ENCODE measurements around the gene IL36RN. TPM values are rescaled to one million over a fixed set of nuclear protein-coding genes. Genes with fewer than 3 reads are reported as not detected.

IL36RN gene
- total and polyA plus RNA-seq, 2 of the 13 experiments (the other 11 are each of a cell fraction or from before 2014, with no cell fraction given): not detected

GRCh38 chr2:113053666-113054065 lies 5.3 kb upstream of the IL36RN start (continued):
- TF ChIP-seq THRA (CRISPR knock-in tag; IDR thresholded peaks at IDR 0.05; ENCODE audit: borderline replicate concordance) (no peak), ZNF24 (IDR thresholded peaks at IDR 0.05) (no peak), ZNF674 (CRISPR knock-in tag; IDR thresholded peaks at IDR 0.05; ENCODE audit: low read depth) (no peak), HNRNPUL1 (IDR thresholded peaks at IDR 0.05; ENCODE audit: low read depth, low read length) (no peak)

GRCh38 chr2:113054066-113054465 lies 4.9 kb upstream of the IL36RN start:
- intact Hi-C loops (cut with micrococcal nuclease; ENCODE audit: unreplicated experiment) (no loop called here), in situ Hi-C loops (cut with HindIII; ENCODE audit: extremely low pct_ligation_motif_present, low pct_unique_long_range_greater_than_20kb) (no loop called here)
- ChIA-PET POLR2A (no interaction called here), CTCF (ENCODE audit: low intra/inter-chr PET ratio, low total read pairs) (no interaction called here)
- TF ChIP-seq SOX6 (IDR thresholded peaks at IDR 0.05) (no peak), SOX6 (CRISPR knock-in tag; IDR thresholded peaks at IDR 0.05) (no peak), E2F1 (CRISPR knock-in tag; IDR thresholded peaks at IDR 0.05) (no peak), NR2F2 (IDR thresholded peaks at IDR 0.05; ENCODE audit: borderline replicate concordance, low read depth) (no peak), RORA (CRISPR knock-in tag; IDR thresholded peaks at IDR 0.05) (no peak), ZNF761 (CRISPR knock-in tag; conservative IDR thresholded peaks at IDR 0.05) (no peak), CEBPZ (IDR thresholded peaks at IDR 0.05; ENCODE audit: low read length) (no peak), ZSCAN30 (CRISPR knock-in tag; IDR thresholded peaks at IDR 0.05) (no peak), ZNF512 (CRISPR knock-in tag; IDR thresholded peaks at IDR 0.05) (no peak), ZNF232 (CRISPR knock-in tag; IDR thresholded peaks at IDR 0.05; ENCODE audit: borderline replicate concordance) (no peak), PITX1 (CRISPR knock-in tag; IDR thresholded peaks at IDR 0.05) (no peak), TERF1 (CRISPR knock-in tag; IDR thresholded peaks at IDR 0.05) (no peak)
- Histone ChIP-seq H3K79me2 (ENCODE audit: insufficient read depth, low read length) (no peaks in the 10 kb centered on the region), H3K4me3 (replicated peaks in 1 of 3; ENCODE audit: insufficient read depth in 1 of 3, low read depth in 2 of 3, low read length in 3 of 3) (no peak overlapping the region), H3K27me3 (ENCODE audit: control insufficient read depth in 1 of 2, insufficient read depth in 2 of 2, low read length in 2 of 2) (peaks cover 1 to 11% of the 10 kb centered on the region in 2 experiments; a peak in 3 of 5 replicates), H3K27ac (ENCODE audit: extremely low read length, insufficient read depth, low read length) (no peak overlapping the region), H3K9me3 (ENCODE audit: low read length) (peaks cover 14% of the 10 kb centered on the region; the same call in 1 of the 2 replicates), H3K4me2 (ENCODE audit: low read depth, low read length) (no peak overlapping the region), H3K36me3 (replicated peaks in 1 of 2; ENCODE audit: control insufficient read depth in 1 of 2, insufficient read depth in 2 of 2, low read length in 2 of 2) (no peaks in the 10 kb centered on the region), H2AFZ (ENCODE audit: low read length) (no peak overlapping the region), H3K9ac (ENCODE audit: insufficient read depth, low read depth, low read length) (no peak overlapping the region), H4K20me1 (ENCODE audit: insufficient read depth, low read length) (no peaks in the 10 kb centered on the region), H3K4me1 (ENCODE audit: insufficient read depth, low read length) (no peaks in the 10 kb centered on the region)
- FAIRE-seq (no peak), DNase-seq (ENCODE audit: low spot score) (no peak), ATAC-seq (no peak)
- BruUV-seq (replicated peaks): no TSS peak

Measured in HepG2 (cell line).